SK-N-SH (cell line): Measurements from ENCODE around the gene CGB8.

ENCODE experiments used
- EZH2phosphoT487 ChIP-seq: fragments of 200-600 bp; sonication (generic); IDR thresholded peaks from 2 replicates; pipeline ENCODE4 v1.6.1; 2017; ENCODE audit warnings: low read depth, mixed run types, mild to moderate bottlenecking, antibody characterized with exemption, moderate library complexity, borderline replicate concordance
- FOSL2 ChIP-seq: IDR thresholded peaks from 2 replicates; pipeline ENCODE4 v1.4.0; 2012; ENCODE audit warnings: low read depth, mild to moderate bottlenecking, moderate library complexity, borderline replicate concordance
- JUND ChIP-seq: IDR thresholded peaks from 2 replicates; pipeline ENCODE4 v1.4.0; 2012
- MEF2A ChIP-seq: IDR thresholded peaks from 2 replicates; pipeline ENCODE4 v1.4.0; 2012; ENCODE audit warnings: low read depth, borderline replicate concordance
- NFIC ChIP-seq: IDR thresholded peaks from 2 replicates; pipeline ENCODE4 v1.4.0; 2012; ENCODE audit warnings: borderline replicate concordance
- POLR2AphosphoS5 ChIP-seq: IDR thresholded peaks from 2 replicates; pipeline ENCODE4 v1.6.1; 2012; ENCODE audit warnings: low read depth, low read length
- RAD21 ChIP-seq: IDR thresholded peaks from 2 replicates; pipeline ENCODE4 v1.6.1; 2012; ENCODE audit warnings: mild to moderate bottlenecking, low read length
- USF1 ChIP-seq: IDR thresholded peaks from 2 replicates; pipeline ENCODE4 v1.4.0; 2012; ENCODE audit warnings: low read depth, borderline replicate concordance
- YY1 ChIP-seq: IDR thresholded peaks from 2 replicates; pipeline ENCODE4 v1.4.0; 2012; ENCODE audit warnings: low read depth, mild to moderate bottlenecking
- TF ChIP-seq, protein P1 (sequence below): fragments of 200-600 bp; sonication (generic); IDR thresholded peaks from 2 replicates; pipeline ENCODE4 v1.6.1; 2017; ENCODE audit warnings: antibody characterized with exemption, mild to moderate bottlenecking, moderate library complexity
- TF ChIP-seq, protein P2 (sequence below): IDR thresholded peaks from 2 replicates; pipeline ENCODE4 v1.4.0; 2012; ENCODE audit warnings: low read depth
- TF ChIP-seq, protein P3 (sequence below): fragments of 150-350 bp; IDR thresholded peaks from 2 replicates; pipeline ENCODE4 v1.6.1; 2017; ENCODE audit warnings: antibody characterized with exemption, low read length, low read depth, borderline replicate concordance

DNA sequence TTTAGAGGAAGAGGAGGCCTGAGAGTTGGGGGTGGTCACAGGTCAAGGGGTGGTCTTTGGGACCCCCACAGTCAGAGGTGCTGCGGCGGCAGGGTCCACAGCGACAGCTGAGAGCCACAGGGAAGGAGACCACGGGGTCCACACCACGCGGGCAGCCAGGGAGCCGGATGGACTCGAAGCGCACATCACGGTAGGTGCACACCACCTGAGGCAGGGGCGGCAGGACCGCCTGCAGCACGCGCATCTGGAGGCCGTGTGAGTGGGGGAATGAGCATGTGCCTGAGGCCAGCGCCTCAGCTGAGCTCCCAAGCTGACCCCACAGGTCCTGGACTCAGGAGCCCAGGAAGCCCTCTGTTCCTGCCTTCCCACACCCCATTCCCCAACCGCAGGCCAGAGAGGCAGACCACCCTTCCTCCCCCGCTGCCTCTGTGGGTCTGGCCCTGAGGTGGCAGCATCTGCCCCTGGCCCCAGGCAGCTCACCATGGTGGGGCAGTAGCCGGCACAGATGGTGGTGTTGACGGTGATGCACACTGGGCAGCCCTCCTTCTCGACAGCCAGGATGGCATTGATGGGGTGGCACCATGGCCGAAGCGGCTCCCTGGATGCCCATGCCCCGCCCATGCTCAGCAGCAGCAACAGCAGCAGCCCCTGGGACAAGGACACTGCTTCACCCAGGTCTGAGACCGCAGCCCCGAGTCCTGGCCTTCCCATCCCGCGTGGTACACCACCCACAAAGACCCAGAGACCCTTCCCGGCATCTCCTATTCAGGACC lies 32.7 kb downstream of the CGB8 start:
- TF ChIP-seq POLR2AphosphoS5 (no peak), EZH2phosphoT487 (no peak), NFIC (no peak), JUND (no peak), FOSL2 (no peak), MEF2A (no peak), USF1 (no peak), RAD21 (no peak), YY1 (no peak)
- TF ChIP-seq, protein P1, sequence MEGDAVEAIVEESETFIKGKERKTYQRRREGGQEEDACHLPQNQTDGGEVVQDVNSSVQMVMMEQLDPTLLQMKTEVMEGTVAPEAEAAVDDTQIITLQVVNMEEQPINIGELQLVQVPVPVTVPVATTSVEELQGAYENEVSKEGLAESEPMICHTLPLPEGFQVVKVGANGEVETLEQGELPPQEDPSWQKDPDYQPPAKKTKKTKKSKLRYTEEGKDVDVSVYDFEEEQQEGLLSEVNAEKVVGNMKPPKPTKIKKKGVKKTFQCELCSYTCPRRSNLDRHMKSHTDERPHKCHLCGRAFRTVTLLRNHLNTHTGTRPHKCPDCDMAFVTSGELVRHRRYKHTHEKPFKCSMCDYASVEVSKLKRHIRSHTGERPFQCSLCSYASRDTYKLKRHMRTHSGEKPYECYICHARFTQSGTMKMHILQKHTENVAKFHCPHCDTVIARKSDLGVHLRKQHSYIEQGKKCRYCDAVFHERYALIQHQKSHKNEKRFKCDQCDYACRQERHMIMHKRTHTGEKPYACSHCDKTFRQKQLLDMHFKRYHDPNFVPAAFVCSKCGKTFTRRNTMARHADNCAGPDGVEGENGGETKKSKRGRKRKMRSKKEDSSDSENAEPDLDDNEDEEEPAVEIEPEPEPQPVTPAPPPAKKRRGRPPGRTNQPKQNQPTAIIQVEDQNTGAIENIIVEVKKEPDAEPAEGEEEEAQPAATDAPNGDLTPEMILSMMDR: no peak
- TF ChIP-seq, protein P2, sequence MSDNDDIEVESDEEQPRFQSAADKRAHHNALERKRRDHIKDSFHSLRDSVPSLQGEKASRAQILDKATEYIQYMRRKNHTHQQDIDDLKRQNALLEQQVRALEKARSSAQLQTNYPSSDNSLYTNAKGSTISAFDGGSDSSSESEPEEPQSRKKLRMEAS: no peak
- TF ChIP-seq, protein P3, sequence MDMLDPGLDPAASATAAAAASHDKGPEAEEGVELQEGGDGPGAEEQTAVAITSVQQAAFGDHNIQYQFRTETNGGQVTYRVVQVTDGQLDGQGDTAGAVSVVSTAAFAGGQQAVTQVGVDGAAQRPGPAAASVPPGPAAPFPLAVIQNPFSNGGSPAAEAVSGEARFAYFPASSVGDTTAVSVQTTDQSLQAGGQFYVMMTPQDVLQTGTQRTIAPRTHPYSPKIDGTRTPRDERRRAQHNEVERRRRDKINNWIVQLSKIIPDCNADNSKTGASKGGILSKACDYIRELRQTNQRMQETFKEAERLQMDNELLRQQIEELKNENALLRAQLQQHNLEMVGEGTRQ: no peak
